22Rv1 (cell line): ENCODE results near the gene HCFC1R1.

Experiments
- CTCF ChIP-seq: fragments of 450-650 bp; IDR thresholded peaks from 2 replicates; pipeline ENCODE4 v1.5.1; 2017; ENCODE audit warnings: mild to moderate bottlenecking
- ZFX ChIP-seq: fragments of 450-650 bp; IDR thresholded peaks from 2 replicates; pipeline ENCODE4 v1.6.1; 2017; ENCODE audit warnings: antibody characterized with exemption, borderline replicate concordance

- TF ChIP-seq CTCF (no peak), ZFX (no peak)
Observed at GRCh38 chr16:2977440-2977839, 46.3 kb downstream of the HCFC1R1 start.
